Skeletal muscle tissue (tissue), 4 donors: Measurements from ENCODE around the gene MACO1. TPM values are rescaled to one million over a fixed set of nuclear protein-coding genes. Genes with fewer than 3 reads are reported as not detected.

Experiments
- H3K27ac ChIP-seq: one replicate; pipeline ENCODE4 v1.7.0; 2013; ENCODE audit warnings: mild to moderate bottlenecking, low read depth, low read length, inconsistent platforms
- H3K27me3 ChIP-seq, 3 donors: one replicate each; pipeline ENCODE4 v1.7.0; 2013; ENCODE audit warnings: low read length in 3 of 3; ENCODE audit not compliant: control insufficient read depth in 3 of 3, insufficient read depth in 3 of 3
- H3K36me3 ChIP-seq, 3 donors: one replicate each; pipeline ENCODE4 v1.7.0; 2013; ENCODE audit warnings: low read length in 3 of 3; ENCODE audit not compliant: control insufficient read depth in 3 of 3, insufficient read depth in 3 of 3
- H3K4me1 ChIP-seq, 3 donors: one replicate each; pipeline ENCODE4 v1.7.0; 2013; ENCODE audit warnings: low read length in 3 of 3, mild to moderate bottlenecking in 3 of 3; ENCODE audit not compliant: control insufficient read depth in 3 of 3, insufficient read depth in 3 of 3
- H3K4me3 ChIP-seq, 3 donors: one replicate each; pipeline ENCODE4 v1.7.0; 2013; ENCODE audit warnings: low read length in 3 of 3
- H3K9ac ChIP-seq, 3 donors: one replicate each; pipeline ENCODE4 v1.7.0; 2013; ENCODE audit warnings: low read length in 3 of 3, mild to moderate bottlenecking in 3 of 3, moderate library complexity in 2 of 3, low read depth in 1 of 3
- H3K9me3 ChIP-seq, 3 donors: one replicate each; pipeline ENCODE4 v1.7.0; 2013; ENCODE audit warnings: low read length in 3 of 3; ENCODE audit not compliant: control insufficient read depth in 3 of 3
- total RNA-seq: library from RNA; depleted of rRNA; stranded (reverse); fragments of >200 nt; gene quantifications from one replicate; pipeline ENCODE4 v1.2.3, GENCODE V29; 2014
- donor health status: Osteomylitis.

Gene MACO1
- total RNA-seq, 1 donor from 2014 or later, result 16.2 TPM

- Histone ChIP-seq H3K4me1 (peaks cover 21 to 43% (median 30%) of the 10 kb centered on the region in 3 donors), H3K27ac (no peak overlapping the region)
Observed at GRCh38 chr1:25473653-25474225, 43.0 kb downstream of the MACO1 start.

GRCh38 chr1:25474439-25475047, 43.8 kb downstream of the MACO1 start:
- H3K27me3 ChIP-seq, result no peaks in the 10 kb centered on the region
- peaks cover 0 to 3% (median 0%) of the 10 kb centered on the region in 3 donors for H3K36me3 ChIP-seq
- H3K4me1 ChIP-seq, result peaks cover 22 to 47% (median 32%) of the 10 kb centered on the region in 3 donors
- H3K9ac ChIP-seq, result no peak overlapping the region
- no peak overlapping the region for H3K4me3 ChIP-seq
- H3K27ac ChIP-seq, result no peak overlapping the region
- no peaks in the 10 kb centered on the region for H3K9me3 ChIP-seq

More at GRCh38 chr1:25473653-25474225, 43.0 kb downstream of the MACO1 start:
- Histone ChIP-seq H3K27me3 (no peaks in the 10 kb centered on the region), H3K36me3 (peaks cover 0 to 3% (median 0%) of the 10 kb centered on the region in 3 donors), H3K4me3 (no peak overlapping the region), H3K9me3 (no peaks in the 10 kb centered on the region), H3K9ac (no peak overlapping the region)

- no peaks in the 10 kb centered on the region for H3K9me3 ChIP-seq
- no peak overlapping the region for H3K4me3 ChIP-seq
- no peaks in the 10 kb centered on the region for H3K27me3 ChIP-seq
- H3K27ac ChIP-seq, result peak overlapping the region; percentile 24
- H3K9ac ChIP-seq, result no peak overlapping the region
- H3K36me3 ChIP-seq, result no peaks in the 10 kb centered on the region
- peaks cover 23 to 52% (median 36%) of the 10 kb centered on the region in 3 donors for H3K4me1 ChIP-seq
Observed at GRCh38 chr1:25476186-25477097, 45.7 kb downstream of the MACO1 start.

GRCh38 chr1:25477448-25478034, 46.8 kb downstream of the MACO1 start:
- H3K4me1 ChIP-seq, result peaks cover 27 to 53% (median 36%) of the 10 kb centered on the region in 3 donors

GRCh38 chr1:25478633-25479032, 47.9 kb downstream of the MACO1 start:
- Histone ChIP-seq H3K4me3 (no peak overlapping the region), H3K36me3 (peaks cover 0 to under 1% (median 0%) of the 10 kb centered on the region in 3 donors), H3K27ac (no peak overlapping the region), H3K27me3 (no peaks in the 10 kb centered on the region), H3K9me3 (no peaks in the 10 kb centered on the region), H3K9ac (no peak overlapping the region), H3K4me1 (peaks cover 30 to 55% (median 37%) of the 10 kb centered on the region in 3 donors)

More at GRCh38 chr1:25477448-25478034, 46.8 kb downstream of the MACO1 start:
- peak overlapping the region; percentile 18 for H3K27ac ChIP-seq
- H3K9me3 ChIP-seq, result no peaks in the 10 kb centered on the region
- H3K4me3 ChIP-seq, result no peak overlapping the region
- H3K27me3 ChIP-seq, result no peaks in the 10 kb centered on the region
- no peak overlapping the region for H3K9ac ChIP-seq
- H3K36me3 ChIP-seq, result no peaks in the 10 kb centered on the region

GRCh38 chr1:25481625-25482024, 50.9 kb downstream of the MACO1 start:
- peaks cover 8 to 20% (median 14%) of the 10 kb centered on the region in 3 donors for H3K36me3 ChIP-seq
- peaks cover 23 to 48% (median 34%) of the 10 kb centered on the region in 3 donors for H3K4me1 ChIP-seq
- no peak overlapping the region for H3K27ac ChIP-seq
- H3K9me3 ChIP-seq, result no peaks in the 10 kb centered on the region
- H3K4me3 ChIP-seq, result no peak overlapping the region
- H3K27me3 ChIP-seq, result no peaks in the 10 kb centered on the region
- H3K9ac ChIP-seq, result peak overlapping the region in 1 of 3 donors; percentile 47

GRCh38 chr1:25482211-25482610, 51.5 kb downstream of the MACO1 start:
- no peak overlapping the region for H3K27ac ChIP-seq
- H3K9me3 ChIP-seq, result no peaks in the 10 kb centered on the region
- peaks cover 11 to 23% (median 20%) of the 10 kb centered on the region in 3 donors for H3K36me3 ChIP-seq
- no peak overlapping the region for H3K4me3 ChIP-seq
- H3K27me3 ChIP-seq, result no peaks in the 10 kb centered on the region
- H3K9ac ChIP-seq, result no peak overlapping the region
- H3K4me1 ChIP-seq, result peaks cover 23 to 42% (median 29%) of the 10 kb centered on the region in 3 donors

GRCh38 chr1:25484096-25484495, 53.4 kb downstream of the MACO1 start:
- Histone ChIP-seq H3K36me3 (peaks cover 13 to 31% (median 26%) of the 10 kb centered on the region in 3 donors), H3K27ac (no peak overlapping the region), H3K4me1 (peaks cover 19 to 34% (median 22%) of the 10 kb centered on the region in 3 donors), H3K9me3 (no peaks in the 10 kb centered on the region), H3K27me3 (no peaks in the 10 kb centered on the region), H3K4me3 (peak overlapping the region in 1 of 3 donors; percentile 7), H3K9ac (peak overlapping the region; percentile 34 to 71 (median 66))

GRCh38 chr1:25484533-25484932, 53.8 kb downstream of the MACO1 start:
- peak overlapping the region; percentile 9 for H3K27ac ChIP-seq
- no peak overlapping the region for H3K9ac ChIP-seq
- H3K36me3 ChIP-seq, result peaks cover 17 to 35% (median 31%) of the 10 kb centered on the region in 3 donors
- no peaks in the 10 kb centered on the region for H3K27me3 ChIP-seq
- no peaks in the 10 kb centered on the region for H3K9me3 ChIP-seq
- H3K4me1 ChIP-seq, result peaks cover 19 to 30% (median 22%) of the 10 kb centered on the region in 3 donors
- no peak overlapping the region for H3K4me3 ChIP-seq
